ENCODE results near the gene SNAPC2.

GRCh38 chr19:7932276-7932929 is 12.3 kb downstream of the SNAPC2 start:
- no peak for TF ChIP-seq CTCF (IDR thresholded peaks at IDR 0.05)
- TF ChIP-seq EP300 (IDR thresholded peaks at IDR 0.05; ENCODE audit: low read depth): no peak
- no peak for TF ChIP-seq POLR2A (IDR thresholded peaks at IDR 0.05)
- no peak for TF ChIP-seq POLR2AphosphoS5 (IDR thresholded peaks at IDR 0.05)

Data from transverse colon (tissue), 4 donors.